Fibroblast of skin of back (primary cell): ENCODE measurements around the gene TOR1AIP1. TPM values are rescaled to one million over a fixed set of nuclear protein-coding genes. Genes with fewer than 3 reads are reported as not detected.
"Not testable (repeated sequence)": the region's sequence is repeated elsewhere in the genome, so short reads cannot be mapped to it uniquely, and the experiment has no call there.

ENCODE experiments used
- DNase-seq: peaks from one replicate; pipeline ENCODE4 v3.0.0-alpha.2; 2013
- polyA plus RNA-seq, 2 experiments: library from polyadenylated mRNA; unstranded; fragments of 120-200 nt; gene quantifications; one replicate each; pipeline ENCODE4 v1.2.1, GENCODE V29; 2013; ENCODE audit not compliant: insufficient read length in 2 of 2

TOR1AIP1 gene, protein sequence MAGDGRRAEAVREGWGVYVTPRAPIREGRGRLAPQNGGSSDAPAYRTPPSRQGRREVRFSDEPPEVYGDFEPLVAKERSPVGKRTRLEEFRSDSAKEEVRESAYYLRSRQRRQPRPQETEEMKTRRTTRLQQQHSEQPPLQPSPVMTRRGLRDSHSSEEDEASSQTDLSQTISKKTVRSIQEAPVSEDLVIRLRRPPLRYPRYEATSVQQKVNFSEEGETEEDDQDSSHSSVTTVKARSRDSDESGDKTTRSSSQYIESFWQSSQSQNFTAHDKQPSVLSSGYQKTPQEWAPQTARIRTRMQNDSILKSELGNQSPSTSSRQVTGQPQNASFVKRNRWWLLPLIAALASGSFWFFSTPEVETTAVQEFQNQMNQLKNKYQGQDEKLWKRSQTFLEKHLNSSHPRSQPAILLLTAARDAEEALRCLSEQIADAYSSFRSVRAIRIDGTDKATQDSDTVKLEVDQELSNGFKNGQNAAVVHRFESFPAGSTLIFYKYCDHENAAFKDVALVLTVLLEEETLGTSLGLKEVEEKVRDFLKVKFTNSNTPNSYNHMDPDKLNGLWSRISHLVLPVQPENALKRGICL
- polyA plus RNA-seq (2013, experiment 1 of 2; ENCODE audit: insufficient read length): 34.9 TPM
- 35.0 TPM for polyA plus RNA-seq (2013, experiment 2 of 2; ENCODE audit: insufficient read length)

- DNase-seq: peak; percentile 98
Observed at GRCh38 chr1:179882253-179883039, at the start of gene TOR1AIP1. TSS of gene TOR1AIP1 (plus strand) at chr1:179882285. CDS start at chr1:179882503, 218 bp downstream.

DNA sequence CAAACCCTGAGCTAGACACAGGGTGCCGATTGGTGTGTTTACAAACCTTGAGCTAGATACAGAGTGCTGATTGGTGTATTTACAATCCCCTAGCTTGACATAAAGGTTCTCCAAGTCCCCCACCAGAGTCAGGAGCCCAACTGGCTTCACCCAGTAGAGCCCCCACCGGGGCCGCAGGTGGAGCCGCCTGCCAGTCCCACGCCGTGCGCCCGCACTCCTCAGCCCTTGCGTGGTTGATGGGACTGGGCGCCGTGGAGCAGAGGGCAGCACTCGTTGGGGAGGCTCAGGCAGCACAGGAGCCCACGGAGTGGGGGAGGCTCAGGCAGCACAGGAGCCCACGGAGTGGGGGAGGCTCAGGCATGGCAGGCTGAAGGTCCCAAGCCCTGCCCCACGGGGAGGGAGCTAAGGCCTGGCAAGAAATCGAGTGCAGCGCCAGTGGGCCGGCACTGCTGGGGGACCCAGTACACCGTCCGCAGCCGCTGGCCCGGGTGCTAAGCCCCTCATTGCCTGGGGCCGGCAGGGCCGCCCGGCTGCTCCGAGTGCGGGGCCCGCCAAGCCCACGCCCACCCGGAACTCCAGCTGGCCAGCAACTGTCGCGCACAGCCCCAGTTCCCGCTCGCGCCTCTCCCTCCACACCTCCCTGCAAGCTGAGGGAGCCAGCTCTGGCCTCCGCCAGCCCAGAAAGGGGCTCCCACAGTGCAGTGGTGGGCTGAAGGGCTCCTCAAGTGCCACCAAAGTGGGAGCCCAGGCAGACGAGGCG, 45.2 kb upstream of the TOR1AIP1 start:
- not testable (repeated sequence) for DNase-seq

- no peak for DNase-seq
Observed at GRCh38 chr1:179840107-179840506, 42.0 kb upstream of the TOR1AIP1 start.

DNA sequence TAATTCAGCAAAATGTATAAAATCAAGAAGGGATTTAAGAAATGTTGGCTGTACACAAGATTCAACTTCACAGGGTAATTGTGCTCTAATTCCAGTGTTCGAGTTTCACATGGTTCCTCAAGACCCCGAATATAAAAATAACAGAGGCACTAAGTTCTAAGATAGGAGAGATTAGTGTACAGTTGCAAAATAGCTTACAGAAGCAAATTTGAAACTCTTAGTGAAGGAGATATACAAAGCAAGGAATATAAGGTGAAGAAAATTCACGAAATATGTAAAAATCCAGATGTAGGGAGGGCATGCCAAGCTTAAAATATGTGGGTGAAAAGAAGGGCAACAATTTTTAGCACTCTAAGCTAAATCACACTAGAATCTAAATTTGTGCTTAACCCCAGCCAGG, 33.9 kb upstream of the TOR1AIP1 start:
- DNase-seq: no peak

DNA sequence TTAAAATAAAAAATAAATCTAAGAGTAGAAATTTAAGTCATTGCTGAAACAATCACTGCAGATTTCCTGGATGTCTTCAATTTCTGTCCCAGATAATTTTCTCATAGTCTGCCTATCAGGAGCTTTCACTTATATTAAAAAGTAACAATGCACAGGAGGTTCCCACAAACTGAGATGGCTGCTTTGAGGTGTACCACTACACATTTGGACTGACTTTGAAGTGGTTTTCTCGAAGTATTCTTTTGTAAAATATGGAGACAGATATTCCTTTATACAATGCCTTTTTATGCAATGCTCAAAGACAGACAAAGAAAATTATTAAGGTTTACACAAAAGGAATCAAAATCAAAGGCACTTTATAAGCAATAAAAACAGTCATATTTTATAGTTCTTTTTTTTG, 29.0 kb upstream of the TOR1AIP1 start:
- no peak for DNase-seq

DNA sequence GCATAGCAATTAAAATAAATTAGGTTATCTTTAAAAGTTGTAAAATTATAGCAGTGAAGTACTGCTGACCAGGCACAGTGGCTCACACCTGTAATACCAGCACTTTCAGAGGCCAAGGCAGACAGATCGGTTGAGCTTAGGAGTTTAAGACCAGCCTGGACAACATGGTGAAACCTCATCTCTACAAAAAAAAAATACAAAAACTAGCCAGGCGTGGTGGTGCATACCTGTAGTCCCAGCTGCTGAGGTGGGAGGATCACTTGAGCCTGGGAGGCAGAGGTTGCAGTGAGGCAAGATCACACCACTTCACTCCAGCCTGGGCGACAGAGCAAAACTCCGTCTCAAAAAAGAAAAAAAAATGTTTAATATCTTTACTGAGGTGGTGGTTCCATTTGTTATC, 26.3 kb upstream of the TOR1AIP1 start:
- DNase-seq: not testable (repeated sequence)

DNA sequence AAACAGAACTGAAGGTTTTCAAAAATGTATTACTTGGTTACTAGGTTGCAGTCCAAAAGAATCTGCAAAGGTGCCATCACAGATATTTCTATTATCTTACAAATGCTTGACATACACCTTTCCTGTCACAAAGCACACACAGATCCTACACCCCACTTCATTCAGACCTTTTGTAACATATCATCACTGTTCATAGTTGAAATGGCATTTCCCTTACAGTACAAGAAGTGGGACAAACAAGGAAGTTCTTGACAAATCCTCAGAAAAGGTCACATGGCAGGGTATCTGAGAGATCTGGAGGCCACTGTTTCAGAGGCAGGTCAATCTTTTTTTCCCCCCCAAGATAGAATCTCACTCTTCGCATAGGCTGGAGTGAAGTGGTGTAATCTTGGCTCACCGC, 25.8 kb upstream of the TOR1AIP1 start:
- no peak for DNase-seq

DNA sequence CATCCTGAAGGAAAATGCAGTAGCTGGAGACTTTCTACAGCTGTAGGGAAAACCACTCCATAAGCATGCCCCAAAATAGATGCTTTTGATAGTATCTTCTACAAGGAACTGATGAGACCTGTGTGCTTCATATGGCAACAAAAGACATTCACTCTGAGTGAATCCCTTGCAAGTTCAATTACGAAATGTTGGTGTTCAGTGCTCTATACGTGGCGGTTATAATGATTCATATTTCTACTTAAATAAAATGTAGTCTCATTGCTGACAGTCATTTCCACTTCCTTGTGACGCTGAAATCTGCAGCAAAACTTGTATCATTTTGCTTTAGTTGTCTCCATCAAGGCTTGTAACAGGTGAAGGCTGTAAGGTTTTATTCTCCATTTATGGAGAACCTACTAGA, 25.1 kb upstream of the TOR1AIP1 start:
- DNase-seq: no peak

GRCh38 chr1:179860652-179861051, 21.4 kb upstream of the TOR1AIP1 start:
- DNase-seq: no peak

DNA sequence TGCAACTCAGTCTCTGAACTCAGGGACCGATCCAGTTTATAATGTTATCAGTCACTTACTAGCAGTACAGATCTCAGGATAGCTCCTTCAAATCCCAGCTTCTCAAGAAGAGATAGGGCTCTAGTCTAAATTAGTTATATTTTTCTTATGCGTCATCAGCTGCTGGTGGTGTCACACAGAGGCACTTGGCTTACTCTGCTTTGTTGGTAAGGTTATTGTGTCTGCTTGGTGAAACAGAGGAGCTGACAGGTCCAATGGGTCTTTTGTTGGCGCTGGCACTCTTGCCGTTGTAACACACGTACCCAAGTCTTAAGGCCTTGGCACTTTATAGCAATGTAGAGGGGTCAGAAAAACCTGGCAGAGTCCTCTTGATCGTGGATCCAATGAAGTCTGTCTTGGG, 16.7 kb upstream of the TOR1AIP1 start:
- no peak for DNase-seq

GRCh38 chr1:179866616-179867015, 15.5 kb upstream of the TOR1AIP1 start:
- DNase-seq: no peak

GRCh38 chr1:179867493-179868330, 14.4 kb upstream of the TOR1AIP1 start:
- DNase-seq: peak; percentile 59

DNA sequence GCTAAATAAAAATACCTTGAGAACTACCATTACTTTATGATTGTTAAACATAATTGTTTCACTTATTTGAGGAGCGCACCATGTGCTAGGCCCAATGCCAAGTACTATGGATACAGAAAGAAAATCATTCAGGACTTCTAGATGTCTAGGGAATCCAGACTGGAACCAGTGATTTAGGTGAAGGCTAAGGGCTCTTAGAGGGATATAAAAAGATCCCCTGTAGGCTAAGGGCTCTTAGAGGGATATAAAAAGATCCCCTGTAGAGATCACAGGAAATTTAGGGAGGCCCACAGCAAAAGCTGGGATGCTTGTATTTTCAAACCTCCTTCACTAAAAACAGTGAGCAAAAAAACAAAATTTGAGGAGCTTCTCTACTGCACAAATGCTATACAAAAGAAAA, 11.2 kb upstream of the TOR1AIP1 start:
- DNase-seq: no peak

DNA sequence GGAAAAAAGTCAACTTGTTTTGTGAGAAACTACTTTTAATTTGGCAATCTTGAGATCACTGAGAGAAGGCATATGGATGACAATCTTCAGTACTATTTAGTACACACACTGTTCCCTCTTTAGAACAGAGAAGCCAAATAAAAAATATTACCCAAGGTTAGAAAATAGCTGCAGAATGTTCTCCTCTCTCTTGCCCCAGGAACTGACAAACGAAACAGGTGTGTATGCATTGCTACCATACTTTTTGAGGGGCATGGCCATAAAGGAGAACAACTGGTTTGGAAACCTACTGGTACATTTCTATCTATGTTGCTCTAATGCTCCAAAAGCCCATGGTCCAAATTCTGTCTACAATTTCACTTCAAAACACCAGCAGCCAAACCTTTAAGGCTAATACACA, 10.1 kb upstream of the TOR1AIP1 start:
- no peak for DNase-seq

DNA sequence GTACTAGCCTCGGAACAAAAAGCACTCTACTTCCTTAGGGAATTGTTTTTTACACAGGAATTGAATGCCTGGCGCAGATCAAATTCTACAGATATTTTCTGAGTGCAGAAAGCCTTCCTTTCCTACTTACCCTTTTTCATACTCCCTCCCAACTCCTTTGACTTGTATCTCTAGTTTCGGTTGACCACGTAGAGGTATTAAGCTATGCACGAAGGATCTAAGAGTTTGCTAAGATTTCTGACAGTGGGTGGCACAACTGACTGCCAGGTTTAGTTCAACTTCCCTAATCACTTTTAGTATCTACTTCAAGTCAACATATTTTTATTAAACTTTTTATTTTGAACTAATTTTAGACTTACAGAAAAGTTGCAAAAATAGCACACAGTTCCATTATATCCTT, 9.5 kb upstream of the TOR1AIP1 start:
- DNase-seq: no peak

DNA sequence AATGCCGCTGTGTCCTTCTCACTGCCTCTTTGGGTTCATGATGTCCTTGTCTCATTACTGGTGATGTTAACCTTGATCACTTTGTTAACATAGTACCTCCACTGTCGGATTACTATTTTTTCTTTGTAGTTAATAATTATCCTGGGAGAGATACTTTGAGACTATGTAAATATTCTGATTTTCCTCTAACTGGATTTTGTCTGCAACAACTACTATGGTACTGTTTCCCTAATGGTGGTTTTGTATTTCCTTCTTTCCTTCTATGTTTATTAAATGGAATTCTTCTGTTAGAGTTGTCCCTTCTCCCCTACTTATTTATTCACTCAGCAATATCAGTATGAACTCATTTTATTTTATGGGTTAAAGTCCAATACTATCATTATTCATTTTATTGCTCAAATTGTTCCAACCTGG, 8.6 kb upstream of the TOR1AIP1 start:
- DNase-seq: no peak

GRCh38 chr1:179875596-179876299, 6.3 kb upstream of the TOR1AIP1 start:
- no peak for DNase-seq

DNA sequence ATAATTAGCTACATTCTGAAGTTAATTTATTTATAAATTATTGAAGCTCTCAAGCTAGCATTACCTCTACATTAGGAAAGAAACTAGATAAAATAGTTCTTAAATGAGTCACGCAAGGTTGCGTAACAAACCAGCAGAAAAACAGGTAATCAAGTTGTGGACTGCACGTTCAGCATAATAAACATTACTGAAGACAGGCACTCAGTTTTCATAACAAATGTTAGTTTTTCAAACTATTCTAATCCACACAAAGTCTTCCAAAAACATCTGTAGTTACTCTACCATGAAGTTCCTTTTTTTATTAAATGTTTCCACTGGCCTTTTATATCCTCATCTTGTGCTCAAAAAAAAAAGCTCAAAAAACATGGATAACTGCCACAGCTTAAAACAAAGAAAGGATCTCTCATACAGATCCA, 5.8 kb upstream of the TOR1AIP1 start:
- no peak for DNase-seq

- DNase-seq: peak; percentile 87
Observed at GRCh38 chr1:179877586-179878265, 4.4 kb upstream of the TOR1AIP1 start, which contains the start of gene TOR1AIP2. TSS of gene TOR1AIP2 (minus strand) at chr1:179877803. CDS start at chr1:179852665, 25,138 bp downstream.

- no peak for DNase-seq
Observed at GRCh38 chr1:179879797-179880196, 2.3 kb upstream of the TOR1AIP1 start.
